SU-DHL-6 (cell line): ENCODE data around the gene RRBP1.
A peak's percentile ranks its signal among the peaks of the same experiment; 100 is the strongest.

Experiments used
- H2AFZ ChIP-seq: fragments of 200-600 bp; sonication (generic); 2 replicates; pipeline ENCODE4 v1.6.1; 2014; ENCODE audit warnings: low read depth, mild to moderate bottlenecking, moderate library complexity, mixed read lengths, antibody characterized with exemption, low read length; ENCODE audit not compliant: severe bottlenecking
- H3F3A ChIP-seq: fragments of 200-600 bp; shearing (Covaris generic); 2 replicates; pipeline ENCODE4 v1.6.0; 2016; ENCODE audit warnings: antibody characterized with exemption, mild to moderate bottlenecking; ENCODE audit not compliant: insufficient read depth
- H3K27ac ChIP-seq: fragments of 200-600 bp; sonication (generic); 2 replicates; pipeline ENCODE4 v1.5.1; 2016; ENCODE audit warnings: low read depth, mild to moderate bottlenecking, low read length, moderate library complexity, mixed read lengths
- H3K27me3 ChIP-seq: fragments of 200-600 bp; sonication (generic), shearing (Covaris generic); 2 replicates; pipeline ENCODE4 v1.6.0; 2014; ENCODE audit warnings: mild to moderate bottlenecking, low read length
- H3K36me3 ChIP-seq: fragments of 200-600 bp; sonication (generic); 2 replicates; pipeline ENCODE4 v1.6.1; 2014; ENCODE audit warnings: mild to moderate bottlenecking, low read length, mixed read lengths
- H3K4me2 ChIP-seq: fragments of 300-600, 200-600 bp; shearing (Covaris generic), sonication (generic); 2 replicates; pipeline ENCODE4 v1.6.0; 2014; ENCODE audit warnings: low read length, low read depth, mild to moderate bottlenecking; ENCODE audit not compliant: poor library complexity, severe bottlenecking
- H3K4me3 ChIP-seq: fragments of 200-600 bp; sonication (generic); 2 replicates; pipeline ENCODE4 v1.5.1; 2014; ENCODE audit warnings: antibody characterized with exemption, low read length, mild to moderate bottlenecking, mixed read lengths; ENCODE audit not compliant: insufficient read depth, poor library complexity, severe bottlenecking
- H3K79me2 ChIP-seq: fragments of 200-600 bp; sonication (generic); 2 replicates; pipeline ENCODE4 v1.6.1; 2014; ENCODE audit warnings: mild to moderate bottlenecking, low read length, moderate library complexity; ENCODE audit not compliant: insufficient read depth
- H3K9ac ChIP-seq: fragments of 200-600 bp; sonication (generic); 2 replicates; pipeline ENCODE4 v1.7.0; 2014; ENCODE audit warnings: mild to moderate bottlenecking, low read length
- H3K9me2 ChIP-seq: fragments of 200-600 bp; sonication (generic); replicated peaks from 2 replicates; pipeline ENCODE4 v1.6.1; 2014; ENCODE audit warnings: low read length; ENCODE audit not compliant: insufficient read depth
- H3K9me3 ChIP-seq: fragments of 200-600 bp; sonication (generic); 2 replicates; pipeline ENCODE4 v1.6.1; 2014; ENCODE audit warnings: low read length, mixed read lengths; ENCODE audit not compliant: insufficient read depth
- H4K20me1 ChIP-seq: fragments of 200-600 bp; sonication (generic); 2 replicates; pipeline ENCODE4 v1.6.1; 2014; ENCODE audit warnings: low read depth, mild to moderate bottlenecking, antibody characterized with exemption, low read length, moderate library complexity, mixed read lengths
- CTCF ChIP-seq: fragments of 200-600 bp; sonication (generic); IDR thresholded peaks from one replicate; pipeline ENCODE4 v1.5.1; 2017; ENCODE audit warnings: antibody characterized with exemption, mild to moderate bottlenecking, low read length, moderate library complexity; ENCODE audit not compliant: insufficient read depth, poor library complexity, severe bottlenecking
- EZH2phosphoT487 ChIP-seq: fragments of 200-600 bp; sonication (generic), shearing (Covaris generic); conservative IDR thresholded peaks from 2 replicates; pipeline ENCODE4 v1.6.1; 2018; ENCODE audit warnings: mild to moderate bottlenecking, antibody characterized with exemption, low read length, moderate library complexity, mixed read lengths

RRBP1 gene

GRCh38 chr20:17651129-17651759, 30.8 kb downstream of the RRBP1 start:
- no peaks in the 10 kb centered on the region for H3K79me2 ChIP-seq
- no peak overlapping the region for H3K27ac ChIP-seq
- H2AFZ ChIP-seq, result no peak overlapping the region
- no peak overlapping the region for H3K9ac ChIP-seq
- TF ChIP-seq EZH2phosphoT487, result no peak
- TF ChIP-seq CTCF, result no peak
- no peaks in the 10 kb centered on the region for H3K27me3 ChIP-seq
- no peak overlapping the region for H3K4me2 ChIP-seq
- no peaks in the 10 kb centered on the region for H3K9me2 ChIP-seq
- H3K4me3 ChIP-seq, result no peak overlapping the region
- H4K20me1 ChIP-seq, result no peaks in the 10 kb centered on the region
- H3F3A ChIP-seq, result no peaks in the 10 kb centered on the region
- no peaks in the 10 kb centered on the region for H3K36me3 ChIP-seq
- H3K9me3 ChIP-seq, result no peaks in the 10 kb centered on the region

GRCh38 chr20:17650301-17651128, 31.5 kb downstream of the RRBP1 start:
- H4K20me1 ChIP-seq, result no peaks in the 10 kb centered on the region
- no peaks in the 10 kb centered on the region for H3K36me3 ChIP-seq
- no peaks in the 10 kb centered on the region for H3K79me2 ChIP-seq
- H3K9me3 ChIP-seq, result no peaks in the 10 kb centered on the region
- no peaks in the 10 kb centered on the region for H3K9me2 ChIP-seq
- no peak overlapping the region for H3K4me2 ChIP-seq
- H3K27me3 ChIP-seq, result no peaks in the 10 kb centered on the region
- H3F3A ChIP-seq, result no peaks in the 10 kb centered on the region
- H3K4me3 ChIP-seq, result no peak overlapping the region
- no peak overlapping the region for H3K9ac ChIP-seq
- H2AFZ ChIP-seq, result no peak overlapping the region
- H3K27ac ChIP-seq, result no peak overlapping the region
- TF ChIP-seq CTCF (no peak), EZH2phosphoT487 (no peak)

DNA sequence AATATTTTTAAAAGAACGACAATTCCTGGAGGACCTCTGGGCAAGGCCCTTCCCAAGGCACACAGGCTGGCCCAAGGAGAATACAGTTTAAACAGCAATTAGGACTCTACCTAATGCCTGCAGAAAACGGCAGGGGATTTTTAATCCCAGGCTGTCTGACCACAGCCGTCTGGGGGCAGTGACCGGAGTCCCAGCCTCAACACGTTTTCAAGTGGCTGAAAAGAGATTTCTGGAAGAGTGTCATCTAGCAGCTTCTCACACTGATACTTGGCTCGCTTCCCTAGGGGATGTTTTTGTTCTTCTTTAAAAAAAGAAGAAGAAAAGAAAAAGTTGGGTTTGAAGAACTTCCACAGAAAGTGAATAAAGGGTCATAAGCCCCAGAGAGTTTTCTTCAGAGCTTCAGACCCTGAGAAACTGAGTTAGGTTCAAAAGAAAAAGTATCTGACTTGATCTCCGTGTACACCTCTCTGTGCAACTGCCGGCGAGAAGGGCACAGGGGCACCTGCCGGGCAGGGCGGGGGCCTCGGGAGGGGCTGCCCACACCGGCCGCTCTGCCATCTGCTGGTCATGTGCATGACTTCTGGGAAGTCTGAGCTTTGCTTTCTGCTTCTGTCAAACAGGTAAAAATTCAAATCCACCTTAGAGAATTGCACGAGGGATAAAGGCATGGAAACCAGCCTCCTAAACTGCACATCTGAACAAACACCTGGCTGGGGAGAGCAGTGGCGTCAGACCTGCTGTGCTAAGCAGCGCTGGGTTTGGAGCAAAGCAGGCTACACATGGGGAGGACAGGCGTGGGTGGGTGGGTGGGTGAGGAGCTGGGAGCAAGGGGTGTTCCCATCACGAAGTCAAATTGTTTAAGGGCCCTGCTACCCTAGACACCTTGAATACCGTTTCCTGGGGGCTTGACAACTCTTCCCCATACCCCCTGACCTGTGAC, 33.0 kb downstream of the RRBP1 start:
- no peaks in the 10 kb centered on the region for H3K9me3 ChIP-seq
- H3K9me2 ChIP-seq, result no peaks in the 10 kb centered on the region
- H3K79me2 ChIP-seq, result no peaks in the 10 kb centered on the region
- no peaks in the 10 kb centered on the region for H3F3A ChIP-seq
- H4K20me1 ChIP-seq, result no peaks in the 10 kb centered on the region
- H3K4me3 ChIP-seq, result no peak overlapping the region
- H3K27me3 ChIP-seq, result no peaks in the 10 kb centered on the region
- H3K27ac ChIP-seq, result no peak overlapping the region
- no peaks in the 10 kb centered on the region for H3K36me3 ChIP-seq
- no peak overlapping the region for H2AFZ ChIP-seq
- no peak overlapping the region for H3K9ac ChIP-seq
- no peak overlapping the region for H3K4me2 ChIP-seq
- peak; percentile 33 for TF ChIP-seq CTCF
- no peak for TF ChIP-seq EZH2phosphoT487
